NCI-H69 (cell line): ENCODE results near the gene LRFN2.

Experiments used
- DNase-seq: peaks from one replicate; lab custom pipeline; 2025; lab: John Stamatoyannopoulos, UW

The LRFN2 gene

DNA sequence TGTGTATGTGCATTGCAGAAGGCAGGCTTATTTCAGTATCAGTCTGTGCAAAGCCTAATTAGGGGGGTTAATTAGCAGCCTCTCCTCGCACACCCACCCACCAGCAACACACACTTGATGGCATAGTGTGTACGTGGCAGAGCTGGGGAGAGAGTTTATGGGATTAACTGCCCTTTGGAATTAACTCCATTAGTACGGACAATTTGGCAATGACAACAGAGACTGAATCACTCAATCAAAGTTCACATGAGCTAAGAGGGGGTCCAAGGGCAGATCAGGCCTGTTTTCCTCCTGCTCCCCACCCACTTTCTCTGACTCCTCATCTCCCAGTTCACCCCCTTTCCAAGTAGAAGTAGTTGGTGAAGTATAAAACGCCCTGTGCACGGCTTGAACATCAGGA, 69.5 kb downstream of the LRFN2 start:
- peak; percentile 51 for DNase-seq

DNA sequence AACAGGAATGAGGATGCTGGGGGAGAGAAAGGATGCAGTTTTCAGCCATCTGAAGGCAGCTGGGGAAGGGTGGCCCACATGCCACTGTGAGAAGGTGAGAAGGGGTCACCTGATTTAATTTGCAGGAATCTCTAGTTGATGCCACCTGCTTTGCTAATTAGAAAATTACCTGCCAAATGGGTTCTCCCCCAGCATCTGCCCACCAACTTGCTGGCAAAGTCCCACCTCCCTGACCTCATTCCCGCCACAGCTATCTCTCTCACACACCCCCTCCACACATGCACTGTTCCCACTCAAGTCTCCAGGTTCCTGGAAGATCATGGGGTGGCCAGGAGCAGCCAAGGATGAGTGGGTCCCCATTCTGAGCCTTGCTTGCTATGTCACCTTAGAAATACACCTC, 70.7 kb downstream of the LRFN2 start:
- DNase-seq: peak; percentile 46

DNA sequence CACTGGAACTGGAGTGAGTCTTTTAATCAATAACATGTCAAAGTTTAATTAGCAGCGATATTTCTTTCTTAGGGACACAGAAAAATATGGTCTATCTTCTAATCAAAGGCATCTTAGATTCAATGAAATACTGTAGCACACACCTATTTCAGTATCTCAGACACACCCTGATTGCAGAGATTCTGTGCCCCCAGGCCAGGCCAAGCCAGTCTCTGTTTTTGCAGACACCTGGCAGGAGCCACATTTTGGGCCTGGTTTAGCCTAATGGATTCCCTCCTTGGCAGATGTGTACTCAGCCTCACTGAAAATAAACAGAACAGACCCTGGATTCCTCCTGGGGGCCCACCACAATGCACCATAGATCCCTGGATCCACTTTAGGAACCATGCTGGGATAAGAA, 74.8 kb downstream of the LRFN2 start:
- DNase-seq: peak; percentile 82

DNA sequence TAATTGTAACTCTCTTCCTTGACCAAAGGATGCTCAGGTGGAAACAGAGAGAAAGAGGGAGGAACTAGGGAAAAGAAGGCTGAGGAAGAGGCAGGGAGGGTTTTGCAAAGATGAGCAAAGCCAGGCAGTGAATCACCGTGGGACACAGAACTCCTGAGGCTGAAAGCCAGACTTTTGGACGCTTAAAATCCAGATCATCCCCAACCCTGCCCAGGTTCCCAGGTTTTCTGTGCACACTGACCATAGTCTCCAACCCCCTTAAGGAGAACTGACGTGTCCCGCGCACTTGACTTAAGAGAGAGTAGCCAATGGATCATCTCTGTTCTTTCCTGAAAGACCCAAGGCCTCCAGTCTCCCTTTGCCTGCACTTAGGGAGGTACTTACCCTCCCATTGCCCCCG, 75.3 kb downstream of the LRFN2 start:
- peak; percentile 55 for DNase-seq

DNA sequence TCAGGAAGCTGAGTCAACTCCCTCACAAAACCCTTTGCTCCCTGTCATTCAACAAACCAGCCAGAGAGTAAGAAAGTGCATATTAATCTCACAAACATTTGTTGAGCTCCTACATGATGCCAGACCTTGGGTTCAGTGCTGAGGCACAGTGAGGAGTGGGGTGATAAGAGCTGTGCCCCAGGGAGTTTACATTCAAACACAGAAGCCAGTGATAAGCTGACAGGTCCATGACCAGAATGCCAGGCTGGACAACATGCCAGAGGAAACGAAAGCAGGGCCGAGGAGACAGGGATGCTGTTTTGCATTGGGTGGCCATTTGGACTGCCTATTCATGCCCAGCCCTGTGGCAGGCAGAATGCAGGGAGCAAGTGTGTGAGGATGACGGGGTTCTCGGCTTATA, 76.7 kb downstream of the LRFN2 start:
- no peak for DNase-seq

DNA sequence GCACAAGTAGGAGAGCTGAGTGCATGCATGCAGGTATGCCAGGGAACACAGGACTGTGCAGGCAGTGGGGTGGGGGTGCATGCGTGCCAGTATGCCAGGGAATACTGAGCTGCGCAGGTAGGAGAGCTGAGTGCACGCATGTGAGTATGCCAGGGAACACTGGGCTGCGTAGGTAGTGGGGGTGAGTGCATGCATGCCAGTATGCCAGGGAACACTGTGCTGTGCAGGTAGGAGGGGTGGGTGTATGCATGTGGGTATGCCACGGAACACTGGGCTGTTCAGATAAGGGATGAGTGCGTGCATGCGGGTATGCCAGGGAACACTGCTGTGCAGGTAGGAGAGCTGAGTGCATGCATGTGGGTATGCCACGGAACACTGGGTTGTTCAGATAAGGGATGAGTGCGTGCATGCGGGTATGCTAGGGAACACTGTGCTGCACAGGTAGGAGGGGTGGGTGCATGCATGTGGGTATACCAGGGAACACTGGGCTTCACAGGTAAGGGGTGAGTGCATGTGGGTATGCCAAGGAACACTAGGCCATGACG, 77.4 kb downstream of the LRFN2 start:
- no peak for DNase-seq

DNA sequence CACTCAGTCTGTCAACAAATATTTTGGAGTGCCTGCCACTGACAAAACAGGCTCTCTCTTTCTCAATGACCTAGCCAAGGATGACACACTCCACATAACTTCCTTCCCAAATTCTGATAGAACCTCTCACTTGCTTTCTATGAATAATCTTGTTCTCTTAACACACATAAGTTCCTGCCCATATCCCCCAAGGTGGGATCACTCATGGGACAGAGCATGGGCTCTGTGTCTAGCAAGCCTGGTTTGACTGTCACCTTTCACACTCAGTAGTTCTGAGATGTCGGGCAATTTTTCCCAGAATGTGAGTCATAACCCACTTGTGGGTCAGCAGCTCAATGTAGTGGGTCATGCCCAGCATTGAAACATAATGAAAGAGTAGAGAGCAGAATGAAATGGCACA, 78.1 kb downstream of the LRFN2 start:
- no peak for DNase-seq

DNA sequence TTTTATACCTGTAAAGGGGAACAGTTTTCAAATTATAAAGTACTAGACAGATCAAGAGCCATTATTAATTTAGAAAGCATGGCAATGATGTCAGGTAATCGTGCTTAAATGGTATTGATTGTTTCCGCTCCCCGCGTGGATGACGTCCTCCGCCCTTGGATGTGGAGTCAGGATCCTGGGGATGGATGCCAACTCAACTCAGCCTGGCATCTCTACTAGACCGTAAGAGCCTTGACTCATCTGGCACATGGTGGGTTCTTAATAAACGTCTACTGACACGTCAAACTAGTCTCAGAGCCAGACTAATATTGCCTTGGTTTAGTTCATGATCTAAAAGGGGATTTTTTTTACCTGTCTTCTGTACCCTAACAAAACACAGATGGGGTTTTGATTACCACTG, 80.2 kb downstream of the LRFN2 start:
- peak; percentile 26 for DNase-seq

DNA sequence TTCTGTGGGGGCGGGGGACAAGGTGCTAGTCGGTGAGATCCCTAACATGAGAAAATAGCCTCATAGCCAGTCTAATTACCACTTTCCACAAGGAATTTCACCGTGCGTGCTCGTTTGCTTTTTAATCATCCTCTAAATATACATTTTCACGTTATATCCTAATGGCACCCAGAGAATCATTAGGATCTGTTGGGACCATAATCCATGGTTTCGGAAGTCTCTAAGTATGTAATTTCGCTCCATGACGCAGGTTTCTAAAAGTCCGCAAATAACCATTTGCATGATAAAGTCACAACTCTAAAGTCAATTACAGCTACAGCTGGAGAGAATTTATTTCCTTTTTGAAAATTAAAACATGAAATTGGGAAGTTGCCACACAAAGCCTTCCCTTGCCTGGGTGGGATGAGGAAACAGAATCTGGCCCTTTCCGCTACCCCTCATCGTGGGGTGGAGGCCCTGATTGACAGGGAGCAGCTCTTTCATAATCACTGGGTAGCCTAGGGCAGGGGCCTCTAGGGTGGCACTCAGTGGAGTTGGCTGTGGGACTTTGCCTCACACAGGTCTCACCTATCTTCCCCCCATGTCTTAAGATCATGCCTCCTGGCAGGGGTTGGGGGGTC, 81.9 kb downstream of the LRFN2 start:
- DNase-seq: no peak

DNA sequence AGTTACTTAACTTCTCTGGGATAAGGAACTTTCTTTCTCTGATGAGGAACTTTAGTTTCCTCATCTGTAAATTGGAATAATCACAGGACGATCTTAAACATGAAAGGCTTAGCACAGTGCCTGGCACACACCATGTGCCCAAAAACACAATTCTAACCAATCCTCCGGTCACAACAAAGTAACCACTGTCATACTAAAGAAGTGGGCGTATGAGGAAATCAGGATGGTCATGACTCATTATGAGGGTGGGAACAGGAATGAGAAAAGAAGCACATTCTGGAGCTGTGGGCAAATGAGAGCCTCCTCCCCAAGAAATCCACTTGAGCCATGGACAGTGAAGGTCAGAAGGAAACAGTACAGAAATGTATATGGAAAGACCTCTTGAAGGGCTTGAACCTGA, 82.9 kb downstream of the LRFN2 start:
- DNase-seq: no peak

DNA sequence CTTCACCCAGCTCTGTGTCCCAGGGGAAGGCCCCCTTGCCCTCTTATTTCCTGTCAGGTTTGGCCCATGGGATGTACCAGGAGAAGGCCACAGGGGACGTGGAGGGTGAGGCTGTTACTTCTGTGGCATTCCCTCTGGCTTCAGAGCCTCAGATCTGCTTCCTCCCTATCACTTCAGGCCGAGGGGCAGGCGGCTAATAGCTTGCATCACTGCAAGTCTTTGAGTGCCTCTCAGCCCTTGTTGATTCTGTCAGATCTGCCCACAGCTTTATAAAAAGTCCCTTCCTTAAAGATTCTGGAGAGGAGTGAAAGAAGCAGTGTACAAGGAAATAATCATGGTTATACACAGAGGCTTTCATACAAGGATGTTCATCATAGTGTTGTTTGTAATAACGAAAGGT, 86.9 kb downstream of the LRFN2 start:
- no peak for DNase-seq

DNA sequence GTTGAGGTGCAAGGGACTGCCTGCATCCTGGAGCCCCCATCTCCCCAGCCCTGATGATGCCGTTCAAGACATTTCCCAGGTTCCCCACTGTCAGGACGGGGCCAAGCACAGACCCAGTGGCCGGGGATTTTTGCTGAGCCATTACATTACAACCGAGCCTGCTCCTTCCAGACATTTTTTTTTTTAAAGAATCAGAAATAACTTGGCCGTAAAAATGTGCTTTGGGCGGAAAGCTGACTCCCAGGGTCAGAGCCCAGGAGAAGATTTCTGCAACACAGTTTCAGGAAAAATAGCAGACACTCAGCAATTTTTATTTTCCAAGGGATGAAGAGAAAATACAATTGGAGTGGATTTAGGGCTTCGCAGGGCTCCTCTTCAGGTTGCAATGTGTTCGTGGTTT, 87.9 kb downstream of the LRFN2 start:
- no peak for DNase-seq

DNA sequence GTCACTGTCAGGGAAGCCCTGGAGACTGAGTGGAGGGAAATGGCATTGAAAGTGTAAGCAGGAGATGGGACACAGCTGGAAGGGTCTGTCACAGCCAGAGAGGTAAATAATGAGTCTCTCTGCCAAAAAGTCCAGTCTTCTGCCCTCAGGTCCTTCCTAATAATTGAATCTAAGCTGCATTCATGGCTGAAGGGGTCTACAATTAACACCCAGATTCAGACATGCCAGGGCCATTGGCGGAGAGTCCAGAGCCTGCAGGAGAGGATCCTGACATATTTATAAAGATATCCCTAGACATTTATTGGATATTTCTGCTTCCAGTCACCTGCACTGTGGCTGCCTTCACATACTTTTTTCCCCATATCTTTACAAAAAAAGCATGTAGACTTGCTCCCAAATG, 89.0 kb downstream of the LRFN2 start:
- peak; percentile 38 for DNase-seq

DNA sequence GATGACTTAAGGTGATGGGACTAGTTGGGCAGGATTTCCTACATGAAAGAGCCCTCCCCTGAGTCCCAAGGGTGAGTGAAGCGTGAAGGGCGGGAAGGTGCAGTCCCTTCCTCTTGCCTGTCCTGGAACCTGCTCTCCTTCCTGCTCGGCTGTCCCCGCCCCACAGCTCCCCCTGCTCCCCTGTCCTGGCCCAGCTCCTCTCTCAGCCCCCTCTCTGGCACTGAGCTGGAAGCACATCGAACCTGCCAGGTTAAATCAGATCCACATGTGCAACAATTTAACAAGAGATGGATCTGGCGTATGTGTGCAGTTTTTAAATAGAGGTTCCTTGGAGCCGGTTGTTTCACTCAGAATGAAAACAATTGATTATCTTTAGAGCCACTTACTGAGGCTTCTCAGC, 95.0 kb downstream of the LRFN2 start:
- no peak for DNase-seq

DNA sequence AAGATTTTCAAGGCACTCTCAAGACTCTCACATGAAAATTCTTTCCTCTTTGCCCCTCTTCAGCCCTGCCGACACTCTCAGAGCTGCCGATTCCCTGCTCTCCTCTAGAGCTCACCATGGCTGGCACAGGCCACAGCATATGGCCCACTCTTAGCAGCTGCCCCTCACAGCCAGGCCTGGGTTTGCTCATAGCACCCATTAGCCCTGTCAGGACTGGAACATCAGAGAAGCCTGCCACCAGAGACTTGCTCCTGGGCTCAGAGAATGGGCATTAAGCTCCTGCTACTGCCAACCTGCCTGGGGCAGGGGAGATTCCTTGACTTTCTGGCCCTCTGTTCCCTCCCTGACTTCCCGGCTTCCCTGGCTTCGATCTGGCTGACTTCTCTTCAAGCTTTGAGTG, 96.7 kb downstream of the LRFN2 start:
- no peak for DNase-seq

DNA sequence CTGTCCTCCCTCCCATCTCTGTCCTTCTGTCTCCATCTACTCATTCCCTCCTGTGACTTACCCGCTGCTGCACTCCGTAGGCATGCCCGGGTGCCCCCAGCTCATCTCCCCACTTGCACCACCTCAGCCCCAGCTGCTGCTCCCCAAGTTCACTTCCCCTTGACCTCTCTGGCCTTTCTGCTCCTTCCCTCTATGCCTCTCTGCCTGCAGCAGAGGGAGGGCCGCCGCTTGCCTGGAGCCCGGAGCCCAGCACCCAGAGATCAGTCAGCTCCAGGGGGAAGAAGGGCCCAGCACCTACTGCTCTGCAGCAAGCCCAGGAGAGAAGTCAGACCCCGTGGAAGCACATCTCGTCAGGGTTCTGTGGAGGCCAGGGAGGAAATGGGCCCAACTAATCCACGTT, 97.4 kb downstream of the LRFN2 start:
- no peak for DNase-seq

DNA sequence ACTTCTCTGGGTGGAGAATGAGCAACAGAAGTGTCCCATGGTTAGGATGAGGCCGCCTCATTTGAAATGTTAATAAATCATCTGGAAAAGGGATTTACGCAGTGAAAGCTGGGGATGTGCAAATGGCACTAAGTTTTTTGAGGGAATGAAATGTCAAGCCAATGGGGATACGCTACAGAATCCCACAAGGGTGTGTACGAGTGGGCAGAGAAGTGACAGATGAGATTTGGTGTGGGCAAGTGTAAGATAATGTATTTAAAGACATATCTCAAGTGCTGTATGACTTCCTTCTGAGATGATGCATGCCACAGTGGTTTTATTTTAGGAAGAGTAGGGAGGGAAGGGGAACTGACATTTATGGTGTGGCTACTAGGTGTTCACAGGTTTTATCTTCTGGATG, 100.6 kb downstream of the LRFN2 start:
- no peak for DNase-seq

DNA sequence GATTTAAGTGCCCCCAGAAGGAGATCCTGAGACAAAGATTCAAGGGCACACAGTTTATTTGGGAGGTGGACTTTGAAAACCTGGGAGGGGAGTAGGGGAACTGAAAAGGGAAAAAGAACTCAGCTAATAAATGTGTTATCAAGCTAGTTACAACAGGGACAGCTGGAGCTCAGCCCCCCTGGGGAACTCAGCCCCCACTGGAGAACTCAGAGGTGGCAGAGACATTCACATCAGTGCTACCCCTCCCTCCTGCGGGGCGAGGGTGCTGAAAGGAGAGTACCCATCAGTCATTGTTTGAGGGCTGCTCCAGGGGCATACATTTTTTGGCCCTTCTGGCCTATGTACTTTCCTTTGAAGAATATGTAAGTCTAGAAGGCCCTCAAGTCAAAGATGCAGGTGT, 101.4 kb downstream of the LRFN2 start:
- DNase-seq: peak; percentile 45

DNA sequence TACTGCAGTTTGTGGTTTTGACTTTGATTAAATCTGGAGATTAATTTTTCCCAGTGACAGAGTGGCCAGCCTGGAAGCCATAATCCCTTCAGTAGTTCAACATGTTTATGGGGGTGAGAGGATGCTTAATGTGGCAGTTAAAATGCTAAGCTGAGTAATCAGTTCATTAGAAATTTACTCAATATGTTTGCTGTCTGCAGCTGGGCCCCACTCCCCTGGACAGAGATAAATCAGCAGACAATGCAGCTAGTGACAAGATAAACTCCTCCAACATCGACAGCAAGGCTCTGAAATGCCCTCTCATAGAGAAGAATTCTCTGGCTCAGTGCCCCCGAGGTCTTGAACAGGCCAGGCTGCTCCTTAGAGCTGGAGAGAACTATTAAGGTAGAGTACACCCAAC, 101.9 kb downstream of the LRFN2 start:
- DNase-seq: peak; percentile 88

DNA sequence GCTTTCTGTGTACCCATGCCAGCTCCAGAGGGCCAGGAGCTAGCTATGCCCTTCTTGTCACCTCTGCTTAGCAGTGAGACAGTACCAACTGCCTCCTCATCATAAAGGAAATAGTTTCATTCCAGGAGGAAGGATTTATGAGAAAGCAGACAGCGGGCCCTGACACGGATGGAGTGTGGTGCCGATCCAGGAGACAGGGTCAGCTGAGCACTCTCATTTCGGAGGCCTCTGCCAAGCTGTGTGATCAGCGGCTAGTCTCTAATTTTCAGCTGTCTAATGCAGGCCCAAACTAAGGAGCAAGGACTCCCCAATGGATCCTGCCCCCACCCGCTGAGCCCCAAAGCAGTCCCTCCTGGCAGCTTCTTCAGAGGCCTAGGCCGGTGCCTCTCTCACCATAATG, 103.1 kb downstream of the LRFN2 start:
- DNase-seq: no peak

DNA sequence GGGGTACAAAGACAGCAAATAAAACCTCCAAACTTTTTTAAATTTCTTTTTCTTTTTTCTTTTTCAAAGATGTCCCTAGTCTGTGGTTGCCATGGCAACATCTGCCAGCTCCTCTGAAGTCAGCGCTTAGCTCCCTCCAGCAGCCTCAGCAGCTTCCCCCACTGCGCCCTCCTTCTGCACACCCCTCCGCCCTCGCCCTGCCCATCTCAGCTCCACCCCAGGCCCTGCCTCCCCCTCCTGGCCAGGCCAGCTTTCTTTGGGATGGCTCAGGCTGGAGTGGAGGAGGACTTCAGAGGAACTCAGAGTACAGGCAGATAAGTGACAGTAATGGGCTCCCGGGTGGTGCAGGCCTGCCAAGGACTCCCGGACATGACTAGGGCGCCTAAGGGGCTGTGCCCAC, 104.6 kb downstream of the LRFN2 start:
- DNase-seq: peak; percentile 30

DNA sequence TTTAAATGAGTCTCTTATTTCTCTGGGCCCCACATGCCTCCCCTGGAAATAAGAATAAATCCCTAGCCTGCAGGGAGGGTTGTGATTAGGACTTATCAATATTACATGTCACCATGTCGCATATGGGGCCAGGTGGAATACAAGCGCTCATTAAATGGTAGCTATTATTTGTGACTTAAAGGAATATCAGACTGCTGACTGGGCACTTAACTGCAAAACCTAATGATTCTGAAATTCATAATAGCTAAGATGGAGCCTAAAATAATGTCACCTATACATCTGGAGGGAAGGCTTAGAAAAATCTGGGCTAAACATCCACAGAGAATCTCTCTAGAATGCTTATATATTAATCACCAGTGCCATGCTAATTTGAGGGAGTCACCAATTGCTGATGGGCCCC, 106.5 kb downstream of the LRFN2 start:
- DNase-seq: no peak

DNA sequence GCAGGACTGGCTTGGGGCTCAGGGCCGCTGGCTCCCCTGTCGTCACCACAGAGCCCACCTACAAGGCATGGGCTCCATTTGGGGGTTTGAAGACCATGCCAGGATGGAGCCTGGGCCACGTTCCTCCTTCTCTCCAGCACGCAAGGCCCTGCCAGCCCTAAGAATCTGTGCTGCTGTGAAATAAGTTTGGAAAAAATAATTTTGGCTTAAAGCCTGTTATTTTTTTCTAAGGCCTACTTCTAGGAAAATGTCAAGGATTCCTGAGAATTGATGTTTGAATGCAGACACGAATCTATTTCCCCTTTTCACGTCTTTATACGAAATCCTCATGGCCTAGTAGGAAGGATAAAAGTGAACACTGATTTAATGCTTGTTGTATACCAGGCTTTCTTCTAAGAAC, 107.5 kb downstream of the LRFN2 start:
- DNase-seq: no peak
